Small intestine (tissue), 7 donors: ENCODE data around the gene AIDA. TPM values are rescaled to one million over a fixed set of nuclear protein-coding genes. Genes with fewer than 3 reads are reported as not detected.
A peak's percentile ranks its signal among the peaks of the same experiment; 100 is the strongest.

Source experiments
- DNase-seq, 2 donors: peaks; one replicate each; pipeline versions ENCODE4 v3.0.0 to v3.0.0-alpha.2; 2013
- FAIRE-seq: peaks from 2 replicates; lab custom pipeline; 2012; peaks lifted over from hg19 to GRCh38; lab: Jason Lieb, UNC
- H3K27ac ChIP-seq, 3 donors: one replicate each; pipeline ENCODE4 v1.5.1; 2013; ENCODE audit warnings: low read length in 2 of 3, mild to moderate bottlenecking in 2 of 3, control low read depth in 1 of 3, inconsistent platforms in 1 of 3, low read depth in 1 of 3, moderate library complexity in 1 of 3
- H3K27me3 ChIP-seq, 3 donors: one replicate each; pipeline ENCODE4 v1.6.1; 2013; ENCODE audit warnings: low read length in 3 of 3, inconsistent platforms in 1 of 3; ENCODE audit not compliant: control insufficient read depth in 3 of 3, insufficient read depth in 3 of 3
- H3K36me3 ChIP-seq, 3 donors: one replicate each; pipeline ENCODE4 v1.6.1; 2013; ENCODE audit warnings: low read length in 3 of 3, inconsistent platforms in 1 of 3, low read depth in 1 of 3, mild to moderate bottlenecking in 1 of 3, moderate library complexity in 1 of 3; ENCODE audit not compliant: control insufficient read depth in 3 of 3, insufficient read depth in 2 of 3
- H3K4me1 ChIP-seq, 3 donors: one replicate each; pipeline ENCODE4 v1.6.1; 2013; ENCODE audit warnings: low read length in 2 of 3, inconsistent platforms in 1 of 3, low read depth in 1 of 3, mild to moderate bottlenecking in 1 of 3, moderate library complexity in 1 of 3; ENCODE audit not compliant: control insufficient read depth in 3 of 3, insufficient read depth in 2 of 3
- H3K4me3 ChIP-seq, 3 donors: one replicate each; pipeline ENCODE4 v1.5.1; 2013; ENCODE audit warnings: low read length in 3 of 3, control low read depth in 1 of 3, inconsistent platforms in 1 of 3, low read depth in 1 of 3, mild to moderate bottlenecking in 1 of 3, moderate library complexity in 1 of 3
- H3K9me3 ChIP-seq, 2 donors: one replicate each; pipeline ENCODE4 v1.6.1; 2013; ENCODE audit warnings: low read depth in 1 of 2, low read length in 1 of 2; ENCODE audit not compliant: control insufficient read depth in 2 of 2, insufficient read depth in 1 of 2
- WGBS, 3 donors: extraction: QIAGEN DNeasy Blood & Tissue Kit; methylation state at CpG; one replicate each; pipeline ENCODE4 v1.1.7; 2013; 5-methylcytosine and 5-hydroxymethylcytosine counted together
- polyA plus RNA-seq, 4 donors: library from polyadenylated mRNA; stranded (reverse) in 3 of 4; unstranded in 1 of 4; fragments of 200-250 nt in 3 of 4; fragments of 120-200 nt in 1 of 4; gene quantifications; one replicate each; pipeline versions ENCODE4 v1.2.1 to v1.2.3, GENCODE V29; 2013
- donor health status: healthy with polysubstance abuse.
- donor health status: control.
- donor health status: control.
- donor health status: Bipolar disorder and iron deficiency.
- donor health status: healthy.

The AIDA gene
- polyA plus RNA-seq, 4 donors: 26.5 to 38.1 (median 30.9) TPM

DNA sequence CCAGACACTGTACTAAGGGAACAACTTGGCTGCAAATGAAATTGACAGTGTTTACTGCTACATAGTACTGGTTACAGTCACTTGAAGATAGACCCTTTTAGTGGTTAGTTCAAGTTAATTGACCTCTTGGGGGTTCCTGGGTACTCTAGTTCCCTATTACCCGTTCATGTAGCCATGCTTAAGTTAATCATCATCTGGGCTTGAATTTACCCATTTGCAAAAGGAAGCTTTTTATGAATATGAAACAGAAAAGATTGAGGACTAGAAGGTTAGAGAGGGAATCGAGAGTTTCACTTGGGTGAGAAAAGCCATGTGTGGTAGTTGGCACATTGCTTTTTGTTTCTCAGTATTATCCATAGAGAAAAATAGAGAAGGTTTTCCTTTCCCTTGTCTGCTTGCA, 91.7 kb downstream of the AIDA start:
- Histone ChIP-seq H3K9me3 (no peaks in the 10 kb centered on the region), H3K27me3 (no peaks in the 10 kb centered on the region), H3K4me1 (peaks cover 0 to 6% (median 2%) of the 10 kb centered on the region in 3 donors), H3K27ac (no peak overlapping the region), H3K36me3 (peaks cover 0 to 5% (median 2%) of the 10 kb centered on the region in 3 donors), H3K4me3 (no peak overlapping the region)
- DNase-seq (no peak), FAIRE-seq (no peak)
- 70 to 77% (median 77%) methylated on average over 2 of the region's 2 CpGs for WGBS, 3 donors

DNA sequence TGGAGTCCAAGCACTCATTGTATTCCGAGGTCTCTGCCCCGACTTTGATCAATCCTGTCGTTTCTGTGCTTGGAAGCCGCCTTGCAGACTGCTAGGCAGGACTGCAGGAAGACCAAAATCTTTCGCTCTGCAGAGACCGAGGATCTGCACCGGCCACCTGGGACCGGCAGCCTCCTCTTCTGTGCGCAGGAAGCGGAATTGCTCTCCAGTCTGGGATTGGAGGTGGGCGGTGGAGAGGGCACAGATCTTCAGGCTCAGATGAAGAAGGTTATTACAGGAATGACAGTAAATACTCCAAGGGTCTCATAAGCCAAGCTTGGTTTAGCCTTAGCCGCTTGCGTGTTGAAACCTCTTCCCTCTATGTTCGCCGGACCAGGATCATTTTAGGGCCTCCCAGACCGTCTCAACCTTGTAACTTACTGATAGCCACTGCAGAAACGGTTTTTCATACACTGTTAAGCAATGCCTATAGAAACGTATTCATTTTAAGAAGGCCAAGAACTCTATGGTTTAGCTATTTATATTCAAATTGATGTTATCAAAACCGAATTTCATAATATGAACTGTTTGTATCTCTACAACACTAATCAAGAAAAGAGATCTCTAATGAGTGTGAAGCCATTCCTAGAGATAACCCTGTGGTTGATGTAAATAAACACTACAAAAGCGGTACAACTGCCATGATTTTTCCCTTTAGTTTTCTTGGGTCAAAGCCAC, 93.3 kb downstream of the AIDA start:
- Histone ChIP-seq H3K4me1 (peaks cover 0 to 6% (median 2%) of the 10 kb centered on the region in 3 donors), H3K27ac (no peak overlapping the region), H3K36me3 (peaks cover 0 to 5% (median 0%) of the 10 kb centered on the region in 3 donors), H3K9me3 (no peaks in the 10 kb centered on the region), H3K27me3 (no peaks in the 10 kb centered on the region), H3K4me3 (peak overlapping the region; percentile 72 to 100 (median 91))
- FAIRE-seq (no peak), DNase-seq (peak in 1 of 2 donors; percentile 32)
- WGBS, 3 donors: 16 to 24% (median 21%) methylated on average over 20 of the region's 20 CpGs

Other genes starting within 250 kb of the AIDA start
- gene HHIPL2, start 164.4 kb downstream of the AIDA start, polyA plus RNA-seq: under 1 TPM in 2 of 4 donors, not detected in 2; 0.04 to 0.30 TPM
- 10 to 100 TPM in 1 of 4 donors, 1 to 10 TPM in 2, under 1 TPM in 1; 0.45 to 12.3 (median 2.4) TPM for gene TAF1A, start 122.6 kb downstream of the AIDA start, polyA plus RNA-seq
- gene MIA3, start 94.4 kb downstream of the AIDA start, polyA plus RNA-seq: 10 to 100 TPM; 14.3 to 58.8 (median 23.0) TPM
- 10 to 100 TPM; 22.0 to 43.3 (median 25.2) TPM for gene BROX, start 73 bp upstream of the AIDA start, polyA plus RNA-seq
- 10 to 100 TPM in 1 of 4 donors, 1 to 10 TPM in 3; 3.8 to 16.5 (median 8.5) TPM for gene FAM177B, start 24.7 kb upstream of the AIDA start, polyA plus RNA-seq
- gene DISP1, start 102.5 kb upstream of the AIDA start, polyA plus RNA-seq: 1 to 10 TPM; 2.3 to 7.5 (median 3.3) TPM